Measurements from ENCODE around the gene FAM53A. TPM values are rescaled to one million over a fixed set of nuclear protein-coding genes. Genes with fewer than 3 reads are reported as not detected.
A peak's percentile ranks its signal among the peaks of the same experiment; 100 is the strongest.
"Not testable (repeated sequence)": the region's sequence is repeated elsewhere in the genome, so short reads cannot be mapped to it uniquely, and the experiment has no call there.

The FAM53A gene
- total and polyA plus RNA-seq, 2 donors: 0.63 to 2.9 TPM

- no peaks in the 10 kb centered on the region for H3K4me1 ChIP-seq (ENCODE audit: insufficient read depth)
- 78% methylated on average over 23 of the region's 23 CpGs for WGBS
- no peak for DNase-seq (ENCODE audit: extremely low spot score)
- no peaks in the 10 kb centered on the region for H3K36me3 ChIP-seq (ENCODE audit: insufficient read depth)
- no peak overlapping the region for H3K4me3 ChIP-seq (ENCODE audit: low read depth, low read length)
- H3K27ac ChIP-seq (ENCODE audit: low read depth): no peak overlapping the region
Measured at GRCh38 chr4:1654216-1654955, 29.7 kb downstream of the FAM53A start.

GRCh38 chr4:1653776-1654175, 30.3 kb downstream of the FAM53A start:
- no peak for DNase-seq (ENCODE audit: extremely low spot score)
- WGBS: 88% methylated on average over 10 of the region's 10 CpGs
- H3K36me3 ChIP-seq (ENCODE audit: insufficient read depth): no peaks in the 10 kb centered on the region
- H3K4me3 ChIP-seq (ENCODE audit: low read depth, low read length): no peak overlapping the region
- H3K27ac ChIP-seq (ENCODE audit: low read depth): no peak overlapping the region
- no peaks in the 10 kb centered on the region for H3K4me1 ChIP-seq (ENCODE audit: insufficient read depth)

GRCh38 chr4:1652088-1652487, 32.0 kb downstream of the FAM53A start:
- Histone ChIP-seq H3K27ac (ENCODE audit: low read depth) (no peak overlapping the region), H3K36me3 (ENCODE audit: insufficient read depth) (no peaks in the 10 kb centered on the region), H3K4me3 (ENCODE audit: low read depth, low read length) (no peak overlapping the region), H3K4me1 (ENCODE audit: insufficient read depth) (no peaks in the 10 kb centered on the region)
- no peak for DNase-seq (ENCODE audit: extremely low spot score)
- 97% methylated on average over 13 of the region's 13 CpGs for WGBS

GRCh38 chr4:1651609-1652008, 32.5 kb downstream of the FAM53A start:
- H3K36me3 ChIP-seq (ENCODE audit: insufficient read depth): no peaks in the 10 kb centered on the region
- H3K27ac ChIP-seq (ENCODE audit: low read depth): no peak overlapping the region
- H3K4me1 ChIP-seq (ENCODE audit: insufficient read depth): no peaks in the 10 kb centered on the region
- no peak overlapping the region for H3K4me3 ChIP-seq (ENCODE audit: low read depth, low read length)
- DNase-seq (ENCODE audit: extremely low spot score): no peak
- 96% methylated on average over 13 of the region's 13 CpGs for WGBS

- Histone ChIP-seq H3K4me3 (ENCODE audit: low read depth, low read length) (no peak overlapping the region), H3K27ac (ENCODE audit: low read depth) (no peak overlapping the region), H3K4me1 (ENCODE audit: insufficient read depth) (no peaks in the 10 kb centered on the region), H3K36me3 (ENCODE audit: insufficient read depth) (no peaks in the 10 kb centered on the region)
- 72% methylated on average over 3 of the region's 3 CpGs for WGBS
- DNase-seq (ENCODE audit: extremely low spot score): no peak
Measured at GRCh38 chr4:1648962-1649361, 35.2 kb downstream of the FAM53A start.

- no peak for DNase-seq (ENCODE audit: extremely low spot score)
- Histone ChIP-seq H3K27ac (ENCODE audit: low read depth) (no peak overlapping the region), H3K36me3 (ENCODE audit: insufficient read depth) (no peaks in the 10 kb centered on the region), H3K4me1 (ENCODE audit: insufficient read depth) (no peaks in the 10 kb centered on the region), H3K4me3 (ENCODE audit: low read depth, low read length) (no peak overlapping the region)
- WGBS: 82% methylated on average over 19 of the region's 19 CpGs
Measured at GRCh38 chr4:1647432-1647831, 36.7 kb downstream of the FAM53A start.

- DNase-seq (ENCODE audit: extremely low spot score): no peak
- H3K36me3 ChIP-seq (ENCODE audit: insufficient read depth): no peaks in the 10 kb centered on the region
- no peaks in the 10 kb centered on the region for H3K4me1 ChIP-seq (ENCODE audit: insufficient read depth)
- H3K4me3 ChIP-seq (ENCODE audit: low read depth, low read length): no peak overlapping the region
- WGBS: 74% methylated on average over 7 of the region's 7 CpGs
- no peak overlapping the region for H3K27ac ChIP-seq (ENCODE audit: low read depth)
Measured at GRCh38 chr4:1646690-1647089, 37.4 kb downstream of the FAM53A start.

- no peak overlapping the region for H3K4me3 ChIP-seq (ENCODE audit: low read depth, low read length)
- peak; percentile 18 for DNase-seq (ENCODE audit: extremely low spot score)
- H3K36me3 ChIP-seq (ENCODE audit: insufficient read depth): no peaks in the 10 kb centered on the region
- H3K27ac ChIP-seq (ENCODE audit: low read depth): no peak overlapping the region
- H3K4me1 ChIP-seq (ENCODE audit: insufficient read depth): no peaks in the 10 kb centered on the region
- WGBS: 20% methylated on average over 21 of the region's 21 CpGs
Measured at GRCh38 chr4:1644891-1645657, 39.0 kb downstream of the FAM53A start.

GRCh38 chr4:1643971-1644735, 40.0 kb downstream of the FAM53A start:
- Histone ChIP-seq H3K36me3 (ENCODE audit: insufficient read depth) (no peaks in the 10 kb centered on the region), H3K4me1 (ENCODE audit: insufficient read depth) (no peaks in the 10 kb centered on the region), H3K27ac (ENCODE audit: low read depth) (no peak overlapping the region), H3K4me3 (ENCODE audit: low read depth, low read length) (no peak overlapping the region)
- DNase-seq (ENCODE audit: extremely low spot score): no peak
- 92% methylated on average over 48 of the region's 48 CpGs for WGBS

- no peak overlapping the region for H3K27ac ChIP-seq (ENCODE audit: low read depth)
- WGBS: 93% methylated on average over 28 of the region's 28 CpGs
- no peaks in the 10 kb centered on the region for H3K36me3 ChIP-seq (ENCODE audit: insufficient read depth)
- H3K4me1 ChIP-seq (ENCODE audit: insufficient read depth): no peaks in the 10 kb centered on the region
- no peak overlapping the region for H3K4me3 ChIP-seq (ENCODE audit: low read depth, low read length)
- DNase-seq (ENCODE audit: extremely low spot score): no peak
Measured at GRCh38 chr4:1642196-1642951, 41.7 kb downstream of the FAM53A start.

GRCh38 chr4:1641671-1642070, 42.4 kb downstream of the FAM53A start:
- no peak for DNase-seq (ENCODE audit: extremely low spot score)
- no peaks in the 10 kb centered on the region for H3K4me1 ChIP-seq (ENCODE audit: insufficient read depth)
- 92% methylated on average over 7 of the region's 7 CpGs for WGBS
- no peak overlapping the region for H3K4me3 ChIP-seq (ENCODE audit: low read depth, low read length)
- no peak overlapping the region for H3K27ac ChIP-seq (ENCODE audit: low read depth)
- H3K36me3 ChIP-seq (ENCODE audit: insufficient read depth): no peaks in the 10 kb centered on the region

- not testable (repeated sequence) for DNase-seq (ENCODE audit: extremely low spot score); H3K36me3 ChIP-seq (ENCODE audit: insufficient read depth); H3K4me3 ChIP-seq (ENCODE audit: low read depth, low read length); H3K4me1 ChIP-seq (ENCODE audit: insufficient read depth); H3K27ac ChIP-seq (ENCODE audit: low read depth)
- 94% methylated on average over 35 of the region's 35 CpGs for WGBS
Measured at GRCh38 chr4:1640716-1641503, 43.2 kb downstream of the FAM53A start.
